ENCODE measurements around the gene MYPOP.
"Not testable (repeated sequence)": the region's sequence is repeated elsewhere in the genome, so short reads cannot be mapped to it uniquely, and the experiment has no call there.

MYPOP gene

DNA sequence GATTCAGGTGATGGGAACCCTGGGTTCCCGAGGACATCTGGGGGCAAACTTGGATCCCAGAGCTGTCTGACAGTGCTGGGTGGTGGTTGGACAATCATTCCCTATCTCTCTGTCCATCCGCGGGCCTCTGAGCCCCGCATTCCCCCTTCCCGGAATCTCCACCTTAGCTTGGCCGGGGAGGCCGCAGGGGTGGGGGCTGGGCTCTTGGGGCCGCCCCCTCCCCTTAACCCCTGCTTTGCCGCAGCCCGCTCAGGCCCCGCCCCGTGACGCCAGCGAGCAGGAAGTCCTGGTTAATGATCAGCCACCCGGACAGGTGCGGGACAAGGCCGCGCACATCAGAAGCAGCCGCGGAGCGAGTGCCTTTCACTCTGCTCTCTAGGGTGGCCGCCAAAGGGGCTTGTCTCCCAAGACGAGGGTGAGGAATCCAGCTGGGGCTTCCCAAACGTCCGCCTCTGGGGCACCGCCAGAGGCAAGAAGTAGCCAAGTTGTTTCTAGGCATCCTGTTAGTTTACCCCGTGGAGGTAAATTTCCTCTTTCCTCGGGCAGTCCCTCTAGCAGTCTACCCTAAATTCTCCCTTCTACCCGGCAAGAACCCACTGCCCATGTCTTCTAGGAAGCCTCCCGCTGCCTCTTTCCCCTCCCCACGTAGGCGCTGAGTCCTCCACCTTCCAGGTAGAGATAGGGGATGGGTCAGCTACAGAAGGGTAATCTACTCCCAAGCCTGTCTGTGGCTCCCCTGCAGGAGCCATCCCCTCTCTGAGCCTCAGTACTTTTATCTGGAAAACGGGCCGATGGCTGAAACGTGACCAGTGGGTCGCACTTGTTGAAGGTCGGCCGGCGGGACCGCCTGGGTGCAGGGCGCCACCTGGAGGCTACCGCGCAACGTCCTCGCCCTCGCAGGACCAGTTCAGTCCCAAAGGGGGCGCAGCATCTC, 19.5 kb downstream of the MYPOP start:
- DNase-seq, result peak; percentile 17

GRCh38 chr19:45881909-45882528, 20.4 kb downstream of the MYPOP start:
- DNase-seq, result no peak

- DNase-seq, result no peak
Measured at GRCh38 chr19:45881082-45881908, 21.1 kb downstream of the MYPOP start.

- no peak for DNase-seq
Measured at GRCh38 chr19:45879971-45880370, 22.4 kb downstream of the MYPOP start.

- DNase-seq, result no peak
Measured at GRCh38 chr19:45879055-45879454, 23.4 kb downstream of the MYPOP start.

GRCh38 chr19:45878043-45878794, 24.2 kb downstream of the MYPOP start:
- no peak for DNase-seq

- DNase-seq, result no peak
Measured at GRCh38 chr19:45876411-45877197, 25.8 kb downstream of the MYPOP start.

GRCh38 chr19:45876161-45876410, 26.3 kb downstream of the MYPOP start:
- no peak for DNase-seq

- no peak for DNase-seq
Measured at GRCh38 chr19:45874620-45874966, 27.8 kb downstream of the MYPOP start.

GRCh38 chr19:45873219-45873772, 29.1 kb downstream of the MYPOP start:
- no peak for DNase-seq

- DNase-seq, result no peak
Measured at GRCh38 chr19:45872095-45872919, 30.1 kb downstream of the MYPOP start.

- no peak for DNase-seq
Measured at GRCh38 chr19:45870798-45871197, 31.6 kb downstream of the MYPOP start.

- not testable (repeated sequence) for DNase-seq
Measured at GRCh38 chr19:45867241-45867640, 35.2 kb downstream of the MYPOP start.

DNA sequence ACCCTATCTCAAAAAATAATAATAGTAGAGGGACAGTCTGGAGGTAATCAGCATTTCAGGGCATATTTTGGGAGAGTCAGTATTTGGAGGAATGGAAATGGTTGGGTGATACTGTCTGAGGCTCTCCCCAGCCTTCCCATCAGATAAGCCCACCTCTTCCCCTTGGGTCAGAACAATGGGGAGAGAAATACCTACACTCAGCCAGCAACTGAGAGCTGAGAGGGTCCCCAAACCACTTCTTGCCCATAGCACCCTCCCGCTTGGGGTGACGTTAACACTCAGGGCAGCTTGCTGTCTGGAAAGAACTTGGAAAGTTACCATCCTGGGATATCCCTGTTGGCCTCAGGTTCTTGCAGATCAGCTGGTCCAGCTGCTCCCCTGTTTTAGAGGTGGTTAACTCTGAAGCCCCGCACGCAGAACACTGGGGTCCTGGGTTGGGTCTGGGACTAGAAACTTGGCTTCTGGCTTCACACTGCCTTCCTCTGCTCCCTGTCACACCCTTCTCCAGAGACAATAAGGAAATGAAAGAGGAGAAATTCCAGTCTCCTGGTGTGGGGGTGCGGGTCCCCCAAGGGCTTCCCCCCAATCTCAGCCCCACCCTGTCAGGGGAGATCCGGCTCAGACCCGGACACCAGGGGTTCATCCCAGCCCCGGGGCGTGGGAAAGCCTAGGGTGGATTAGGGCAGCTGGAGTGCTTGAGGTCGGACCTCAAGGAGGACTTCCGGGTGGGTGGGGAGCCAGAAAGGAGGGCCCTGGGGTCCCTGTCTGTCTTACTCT, 35.8 kb downstream of the MYPOP start:
- DNase-seq, result no peak

GRCh38 chr19:45865269-45865948, 37.0 kb downstream of the MYPOP start:
- DNase-seq, result no peak

DNA sequence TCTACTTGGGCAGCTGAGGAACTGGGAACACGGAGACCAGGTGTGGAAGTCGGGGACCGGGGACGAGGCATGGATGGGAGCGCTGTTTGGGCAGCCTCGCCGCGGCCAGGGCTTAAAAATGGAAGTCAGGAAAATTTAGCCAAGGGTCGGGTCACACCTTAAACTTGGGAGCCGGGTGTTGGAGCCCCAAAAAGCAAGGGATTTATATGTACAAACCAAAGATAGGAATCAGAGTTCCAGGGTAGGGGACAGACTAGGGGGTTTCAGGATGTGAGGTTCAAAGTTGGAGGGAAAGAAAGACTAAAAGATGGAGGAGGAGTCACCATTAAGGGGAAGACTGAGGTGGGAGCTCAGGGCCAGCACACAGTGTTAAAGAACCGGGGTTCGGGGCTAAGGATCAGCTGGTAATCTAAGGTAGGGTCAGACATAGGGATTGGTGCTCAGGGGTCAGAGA, 37.8 kb downstream of the MYPOP start:
- DNase-seq, result no peak

- no peak for DNase-seq
Measured at GRCh38 chr19:45863840-45864628, 38.4 kb downstream of the MYPOP start, which contains the start of gene FOXA3. Gene FOXA3, plus strand, starts transcription at chr19:45864326. Its CDS starts 131 bp downstream, at chr19:45864457.

DNA sequence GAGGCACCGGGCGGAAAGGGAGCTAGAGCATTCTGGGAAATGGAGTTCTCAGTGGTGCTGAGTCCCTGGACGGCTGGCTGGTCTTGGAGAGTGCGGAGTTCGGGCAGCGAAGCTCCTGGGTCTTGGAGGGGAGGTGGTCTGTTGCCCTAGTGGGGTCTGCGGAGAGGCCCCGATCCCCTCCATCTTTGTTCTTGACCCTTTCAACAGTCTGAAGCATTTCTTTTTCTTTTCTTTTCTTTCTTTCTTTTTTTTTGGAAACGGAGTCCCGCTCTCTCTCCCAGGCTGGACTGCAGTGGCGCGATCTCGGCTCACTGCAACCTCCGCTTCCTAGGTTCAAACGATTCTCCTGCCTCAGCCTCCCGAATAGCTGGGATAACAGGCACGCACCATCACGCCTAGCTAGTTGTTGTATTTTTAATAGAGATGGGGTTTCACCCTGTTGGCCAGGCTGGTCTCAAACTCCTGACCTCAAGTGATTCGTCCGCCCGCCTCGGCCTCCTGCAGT, 39.0 kb downstream of the MYPOP start:
- no peak for DNase-seq
